C1 segment of cervical spinal cord (tissue), 14 donors: ENCODE measurements around the gene SPAG17.

ENCODE experiments used
- DNase-seq, 14 donors: peaks; one replicate each; lab custom pipeline; 2025; lab: John Stamatoyannopoulos, UW

The SPAG17 gene

GRCh38 chr1:118081387-118081786, 103.6 kb downstream of the SPAG17 start:
- no peak for DNase-seq

DNA sequence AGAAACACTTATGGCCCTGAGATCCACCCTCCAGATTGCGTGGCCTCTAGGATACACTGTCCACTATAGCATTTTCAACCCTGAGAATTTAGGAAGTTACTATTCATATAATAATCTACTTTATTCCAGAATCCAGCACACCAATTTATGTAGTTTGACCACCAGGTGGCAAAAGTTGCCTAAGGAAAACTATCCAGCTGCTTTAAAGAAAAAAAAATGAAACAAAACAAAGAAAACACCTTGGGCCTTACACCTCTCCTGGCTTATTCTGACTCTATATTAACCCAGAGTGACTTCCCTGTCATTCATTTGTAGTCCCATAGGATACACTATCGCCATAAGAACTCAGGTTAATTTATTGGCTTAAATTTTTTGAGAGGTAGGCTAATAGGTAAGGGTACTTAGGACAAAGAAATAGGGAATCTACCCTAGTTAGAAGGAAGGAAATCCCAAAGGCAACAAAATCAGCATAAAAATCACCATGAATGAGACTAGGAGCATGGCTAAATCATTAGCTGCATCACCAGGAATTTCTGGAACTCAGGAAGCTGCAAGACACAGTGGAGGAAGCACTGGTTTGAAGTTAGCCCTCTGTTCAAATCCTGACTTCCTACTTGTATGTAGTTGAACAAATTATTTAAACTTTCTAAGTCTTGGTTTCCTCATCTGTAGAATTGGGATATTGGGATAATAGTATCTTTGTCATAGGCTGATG, 107.5 kb downstream of the SPAG17 start:
- no peak for DNase-seq

- DNase-seq: no peak
These were observed 109.9 kb downstream of the SPAG17 start for GRCh38 chr1:118075116-118075515.

- DNase-seq: no peak
These were observed 111.2 kb downstream of the SPAG17 start for GRCh38 chr1:118073648-118074435.

DNA sequence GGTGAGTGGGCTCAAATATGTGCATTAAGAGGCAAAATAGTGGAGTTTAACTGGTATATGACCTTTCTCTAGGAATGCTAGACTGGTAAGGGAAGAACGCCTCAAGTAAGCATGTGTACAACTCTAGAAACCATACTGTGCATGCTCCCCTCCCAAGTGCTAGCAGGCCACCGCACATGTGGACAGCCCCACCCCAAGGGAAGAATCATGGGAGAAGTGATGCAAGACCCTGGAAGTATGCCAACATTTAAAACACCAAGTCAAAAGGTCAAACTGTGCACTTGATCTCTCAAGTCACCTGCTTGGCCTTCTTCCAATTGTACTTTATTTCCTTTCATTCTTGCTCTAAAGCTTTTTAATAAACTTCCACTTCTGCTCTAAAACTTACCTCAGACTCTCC, 135.0 kb downstream of the SPAG17 start:
- DNase-seq: no peak

DNA sequence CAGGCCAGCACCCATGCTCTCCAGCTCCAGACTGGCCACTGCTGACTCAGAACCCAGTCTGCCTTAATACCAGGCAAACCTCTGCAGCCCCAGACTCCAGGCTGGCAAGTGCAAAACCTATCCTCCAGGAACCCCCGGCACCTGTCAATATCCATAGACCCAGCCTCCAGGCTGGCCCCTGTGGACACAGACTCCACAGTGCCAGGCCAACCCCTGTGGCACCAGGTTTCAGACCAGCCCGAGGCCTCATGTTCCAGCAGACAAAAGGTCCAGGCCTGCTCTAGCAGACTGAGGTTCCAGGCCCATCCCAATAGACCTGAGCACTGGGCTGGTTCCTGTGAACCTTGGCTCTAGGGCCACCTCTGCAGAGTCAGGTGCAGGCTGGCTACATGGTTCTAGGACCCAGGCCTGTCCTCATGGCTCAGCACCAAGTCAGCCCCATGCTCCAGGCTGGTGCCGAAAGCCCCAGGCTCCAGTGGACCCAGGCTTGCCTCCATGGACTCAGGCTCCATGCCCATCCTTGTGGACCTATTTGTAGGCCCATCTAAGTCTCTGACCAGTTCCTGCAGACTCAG, 137.3 kb downstream of the SPAG17 start:
- no peak for DNase-seq

- no peak for DNase-seq
These were observed 137.9 kb downstream of the SPAG17 start for GRCh38 chr1:118047006-118047649.

DNA sequence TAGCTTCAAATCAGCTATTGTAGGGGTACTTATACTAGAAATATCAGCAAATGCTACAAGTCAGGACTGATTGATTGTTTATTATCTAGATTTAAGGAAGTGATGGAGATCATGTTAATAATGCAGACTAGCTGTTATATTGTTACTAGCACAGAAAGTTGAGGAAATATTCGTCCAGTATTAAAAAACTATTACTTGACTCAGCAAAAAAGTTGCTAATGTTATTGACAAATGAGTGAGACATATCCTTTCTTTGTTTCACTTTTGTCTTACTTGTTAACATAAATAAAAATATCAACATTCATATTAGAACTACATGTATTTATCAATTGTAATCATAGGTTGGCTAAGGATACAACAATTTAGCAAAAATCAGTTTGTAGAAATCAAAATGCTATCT, 141.4 kb downstream of the SPAG17 start:
- DNase-seq: no peak

GRCh38 chr1:118042501-118042900, 142.5 kb downstream of the SPAG17 start:
- DNase-seq: no peak

DNA sequence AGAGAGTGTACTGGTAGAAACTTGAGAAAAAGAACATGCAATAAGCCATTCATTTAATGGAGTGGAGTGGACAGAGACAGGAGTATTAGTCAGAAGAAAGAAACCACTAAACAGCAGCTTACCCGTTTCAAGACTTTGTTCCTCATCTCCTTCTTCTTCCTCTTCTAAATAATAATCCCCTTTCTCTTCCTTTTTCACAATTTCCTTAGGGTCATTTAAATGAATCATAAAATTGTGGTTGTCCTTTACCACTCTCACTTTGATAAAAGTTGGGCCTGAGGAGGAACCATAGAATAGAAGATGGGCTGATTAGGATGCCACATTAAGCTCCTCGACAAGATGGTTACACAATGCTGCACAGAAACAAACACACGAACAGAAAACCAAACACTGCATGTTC, 145.9 kb downstream of the SPAG17 start:
- no peak for DNase-seq

DNA sequence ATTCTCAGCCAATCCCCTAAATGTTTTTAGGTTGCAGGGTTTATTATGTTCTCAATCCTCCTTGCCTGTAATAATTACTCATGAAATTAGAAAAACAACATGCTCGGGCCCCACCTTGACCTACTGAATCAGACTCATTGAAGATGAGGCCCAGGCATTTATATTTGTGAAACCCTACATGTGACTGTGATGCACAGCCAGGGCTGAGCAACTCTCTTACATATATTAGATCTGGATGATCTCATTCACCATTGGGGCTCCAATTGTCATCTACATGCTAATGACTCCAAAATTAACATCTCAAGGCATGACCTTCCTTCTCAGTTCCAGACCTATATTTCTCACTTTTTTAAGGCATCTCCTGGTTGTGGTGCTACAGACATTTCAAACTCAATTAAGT, 152.1 kb downstream of the SPAG17 start:
- no peak for DNase-seq

GRCh38 chr1:118028267-118028666, 156.8 kb downstream of the SPAG17 start:
- DNase-seq: no peak

- no peak for DNase-seq
These were observed 161.8 kb downstream of the SPAG17 start for GRCh38 chr1:118023199-118023598.

- DNase-seq: no peak
These were observed 163.4 kb downstream of the SPAG17 start for GRCh38 chr1:118021668-118022067.

- no peak for DNase-seq
These were observed 167.0 kb downstream of the SPAG17 start for GRCh38 chr1:118018060-118018459.

DNA sequence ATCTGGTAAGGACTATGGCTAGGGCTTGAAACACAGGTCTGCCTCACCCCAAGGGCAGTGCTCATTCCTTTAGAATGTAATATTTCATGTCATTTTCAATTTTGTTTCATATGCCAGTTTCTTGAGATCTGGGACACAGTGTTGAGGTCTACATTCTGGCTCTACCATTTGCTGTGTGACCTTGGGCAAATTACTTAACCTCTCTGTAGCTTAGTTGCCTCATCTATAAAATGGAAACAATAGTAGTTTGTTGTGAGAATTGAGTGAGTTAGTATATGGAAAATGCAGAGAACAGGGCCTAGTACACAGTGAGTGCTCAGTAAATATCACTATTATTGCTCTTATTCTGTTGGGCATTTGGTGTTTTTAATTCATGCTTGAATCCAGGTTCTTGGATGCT, 171.1 kb downstream of the SPAG17 start:
- DNase-seq: no peak

GRCh38 chr1:118013336-118013735, 171.7 kb downstream of the SPAG17 start:
- DNase-seq: no peak

GRCh38 chr1:118012515-118013124, 172.4 kb downstream of the SPAG17 start:
- DNase-seq: no peak

GRCh38 chr1:118008011-118008410, 177.0 kb downstream of the SPAG17 start:
- no peak for DNase-seq

DNA sequence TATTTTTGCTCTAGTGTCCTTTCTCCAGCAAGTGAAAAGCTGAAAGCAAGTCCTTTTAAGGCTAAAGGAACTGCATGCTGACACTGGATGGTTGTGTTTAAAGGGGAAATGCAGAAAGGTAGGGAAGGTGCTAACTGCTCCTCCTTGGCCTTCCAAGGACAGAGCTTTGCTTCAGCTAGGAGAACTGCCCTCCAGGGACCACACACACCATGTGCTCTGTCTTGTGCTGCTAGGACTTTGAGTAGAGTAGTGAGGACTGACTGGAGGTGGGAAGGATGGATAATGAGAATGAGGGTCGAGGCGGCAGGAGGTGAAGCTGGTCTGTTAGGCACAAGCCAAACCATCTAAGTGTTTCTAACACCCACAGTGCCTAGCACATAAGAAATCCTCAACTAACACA, 177.6 kb downstream of the SPAG17 start:
- no peak for DNase-seq

- DNase-seq: no peak
These were observed 180.7 kb downstream of the SPAG17 start for GRCh38 chr1:118004312-118004711.

DNA sequence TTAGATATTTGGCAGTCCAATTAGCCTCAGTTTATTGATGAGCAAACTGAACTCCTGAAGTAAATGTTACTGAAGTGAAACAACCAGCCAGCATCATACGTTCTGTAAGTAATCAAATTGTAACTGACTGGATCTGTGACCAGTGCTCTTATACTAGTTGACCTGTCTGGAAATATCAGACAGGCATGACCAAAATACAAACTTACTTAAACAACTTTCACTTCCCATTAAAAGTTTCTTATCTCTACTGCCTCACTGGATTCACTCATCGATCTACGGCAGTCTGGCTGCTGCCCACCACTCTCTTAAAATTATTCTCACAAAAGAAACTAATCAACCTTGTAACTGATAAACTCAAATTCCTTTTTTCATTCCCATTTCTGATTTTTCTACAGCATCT, 199.1 kb downstream of the SPAG17 start:
- DNase-seq: no peak
